Activated CD8-positive, alpha-beta memory T cell treated with anti-CD3 and anti-CD28 coated beads for 4 hours (primary cell): ENCODE data around the gene GPC3.
"Not testable (repeated sequence)": the region's sequence is repeated elsewhere in the genome, so short reads cannot be mapped to it uniquely, and the experiment has no call there.

Experiments
- DNase-seq, 2 donors: peaks; one replicate each; pipeline ENCODE4 v3.0.0-alpha.2; 2020; ENCODE audit warnings: low read depth in 2 of 2

The GPC3 gene

GRCh38 chrX:133771086-133771646 lies 214.2 kb downstream of the GPC3 start:
- DNase-seq = no peak

- not testable (repeated sequence) for DNase-seq
Measured at GRCh38 chrX:133762976-133763548, 222.3 kb downstream of the GPC3 start.

- DNase-seq = no peak
Measured at GRCh38 chrX:133754657-133755056, 230.7 kb downstream of the GPC3 start.

GRCh38 chrX:133749951-133750350 lies 235.4 kb downstream of the GPC3 start:
- no peak for DNase-seq

GRCh38 chrX:133749370-133749769 lies 236.0 kb downstream of the GPC3 start:
- no peak for DNase-seq

GRCh38 chrX:133747196-133747595 lies 238.2 kb downstream of the GPC3 start:
- no peak for DNase-seq

- DNase-seq = no peak
Measured at GRCh38 chrX:133746593-133746992, 238.8 kb downstream of the GPC3 start.

- no peak for DNase-seq
Measured at GRCh38 chrX:133745349-133745748, 240.0 kb downstream of the GPC3 start.

GRCh38 chrX:133742602-133743305 lies 242.6 kb downstream of the GPC3 start:
- DNase-seq = no peak

GRCh38 chrX:133741303-133741702 lies 244.1 kb downstream of the GPC3 start:
- no peak for DNase-seq

GRCh38 chrX:133726642-133727041 lies 258.8 kb downstream of the GPC3 start:
- DNase-seq = no peak

GRCh38 chrX:133726211-133726630 lies 259.2 kb downstream of the GPC3 start:
- DNase-seq = no peak

- DNase-seq = no peak
Measured at GRCh38 chrX:133723930-133724329, 261.5 kb downstream of the GPC3 start.

- no peak for DNase-seq
Measured at GRCh38 chrX:133722756-133723155, 262.6 kb downstream of the GPC3 start.

GRCh38 chrX:133720269-133720668 lies 265.1 kb downstream of the GPC3 start:
- not testable (repeated sequence) for DNase-seq

- no peak for DNase-seq
Measured at GRCh38 chrX:133715715-133716114, 269.7 kb downstream of the GPC3 start.

GRCh38 chrX:133709501-133709900 lies 275.9 kb downstream of the GPC3 start:
- DNase-seq = no peak

GRCh38 chrX:133706890-133707289 lies 278.5 kb downstream of the GPC3 start:
- DNase-seq = no peak

- DNase-seq = no peak
Measured at GRCh38 chrX:133702230-133702629, 283.2 kb downstream of the GPC3 start.

- DNase-seq = no peak
Measured at GRCh38 chrX:133699023-133699728, 286.2 kb downstream of the GPC3 start.

GRCh38 chrX:133698298-133698697 lies 287.1 kb downstream of the GPC3 start:
- no peak for DNase-seq

- no peak for DNase-seq
Measured at GRCh38 chrX:133697656-133698055, 287.7 kb downstream of the GPC3 start.
